ENCODE results near the gene CHST1.

The CHST1 gene, protein sequence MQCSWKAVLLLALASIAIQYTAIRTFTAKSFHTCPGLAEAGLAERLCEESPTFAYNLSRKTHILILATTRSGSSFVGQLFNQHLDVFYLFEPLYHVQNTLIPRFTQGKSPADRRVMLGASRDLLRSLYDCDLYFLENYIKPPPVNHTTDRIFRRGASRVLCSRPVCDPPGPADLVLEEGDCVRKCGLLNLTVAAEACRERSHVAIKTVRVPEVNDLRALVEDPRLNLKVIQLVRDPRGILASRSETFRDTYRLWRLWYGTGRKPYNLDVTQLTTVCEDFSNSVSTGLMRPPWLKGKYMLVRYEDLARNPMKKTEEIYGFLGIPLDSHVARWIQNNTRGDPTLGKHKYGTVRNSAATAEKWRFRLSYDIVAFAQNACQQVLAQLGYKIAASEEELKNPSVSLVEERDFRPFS

DNA sequence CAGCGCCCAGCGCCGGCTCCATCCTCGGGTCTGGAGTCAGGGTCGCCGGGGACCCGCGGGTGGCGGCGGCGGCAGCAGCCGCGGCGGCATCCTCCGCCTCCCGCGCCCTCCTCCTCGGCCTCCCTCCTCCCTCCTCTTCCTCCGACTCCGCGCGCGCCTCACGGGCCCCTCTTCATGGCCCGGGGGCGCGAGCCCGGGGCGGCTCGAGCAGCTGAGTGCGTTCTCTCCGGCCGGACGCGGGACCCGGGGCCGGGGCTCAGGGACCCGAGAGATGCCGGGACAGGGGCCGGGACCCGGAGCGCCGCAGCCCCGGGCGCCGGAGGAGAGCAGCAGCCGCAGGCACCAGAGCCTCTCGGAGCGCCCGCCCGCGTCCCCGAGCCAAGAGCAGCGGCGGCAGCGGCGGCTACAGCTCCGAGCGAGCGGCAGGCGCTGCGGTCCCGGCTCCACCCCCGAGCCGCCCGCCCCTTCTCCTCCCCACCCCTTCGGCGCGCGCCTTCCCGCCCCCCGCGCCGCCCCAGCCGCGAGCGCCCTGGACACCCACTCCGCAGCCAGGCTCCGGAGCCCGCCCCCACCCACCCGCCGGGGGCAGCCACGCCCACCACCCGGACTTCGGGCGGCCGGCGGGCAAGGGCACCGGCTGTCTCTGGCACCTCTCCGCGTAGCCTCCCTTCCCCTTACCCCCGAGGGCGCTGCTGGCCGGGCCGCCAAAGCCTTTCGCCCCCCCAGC, at the start of gene CHST1:
Gene CHST1 (minus strand): TSS at position 417 of the 727 bp plus-strand sequence. CDS start 14,699 bp downstream, outside the sequence.
- DNase-seq = peak; percentile 17

DNA sequence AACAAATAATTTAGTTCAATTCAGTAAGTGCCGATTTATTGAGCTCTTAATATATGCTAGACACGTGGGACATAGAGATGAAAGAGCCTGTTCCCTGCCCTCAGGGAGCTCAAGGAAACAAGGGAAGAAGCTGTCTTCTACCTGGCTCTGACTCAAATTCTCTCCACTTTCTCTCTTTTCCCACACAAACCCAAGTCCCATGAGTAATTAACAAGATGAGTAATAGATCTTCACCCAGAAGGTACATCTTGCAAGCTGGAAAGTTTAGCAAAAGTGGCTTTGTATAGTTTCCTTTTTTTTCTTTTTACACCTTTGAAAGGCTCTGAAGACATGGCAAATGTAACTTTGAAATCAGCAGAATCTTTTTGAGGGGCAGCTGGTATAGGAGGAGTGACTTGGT, 48.2 kb upstream of the CHST1 start:
- no peak for DNase-seq

DNA sequence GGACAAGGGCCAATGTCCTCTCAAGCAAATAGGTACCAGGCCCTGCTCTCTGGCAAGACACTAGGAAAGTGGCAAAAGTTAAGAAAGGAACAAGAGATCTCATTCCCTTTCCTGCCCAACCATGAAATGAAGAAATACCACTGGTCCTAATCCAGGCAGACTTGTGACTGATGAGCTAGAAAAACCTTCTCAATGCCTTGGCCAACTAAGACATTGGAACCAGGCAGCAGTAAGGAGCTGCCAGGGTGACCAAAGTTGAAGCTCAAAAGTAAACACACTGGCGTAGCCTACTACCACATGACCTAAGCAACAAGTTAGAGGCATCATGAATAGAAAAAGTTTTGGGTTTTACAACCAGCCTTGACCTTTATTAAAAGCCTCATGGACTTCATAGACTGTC, 45.1 kb upstream of the CHST1 start:
- DNase-seq = no peak

DNA sequence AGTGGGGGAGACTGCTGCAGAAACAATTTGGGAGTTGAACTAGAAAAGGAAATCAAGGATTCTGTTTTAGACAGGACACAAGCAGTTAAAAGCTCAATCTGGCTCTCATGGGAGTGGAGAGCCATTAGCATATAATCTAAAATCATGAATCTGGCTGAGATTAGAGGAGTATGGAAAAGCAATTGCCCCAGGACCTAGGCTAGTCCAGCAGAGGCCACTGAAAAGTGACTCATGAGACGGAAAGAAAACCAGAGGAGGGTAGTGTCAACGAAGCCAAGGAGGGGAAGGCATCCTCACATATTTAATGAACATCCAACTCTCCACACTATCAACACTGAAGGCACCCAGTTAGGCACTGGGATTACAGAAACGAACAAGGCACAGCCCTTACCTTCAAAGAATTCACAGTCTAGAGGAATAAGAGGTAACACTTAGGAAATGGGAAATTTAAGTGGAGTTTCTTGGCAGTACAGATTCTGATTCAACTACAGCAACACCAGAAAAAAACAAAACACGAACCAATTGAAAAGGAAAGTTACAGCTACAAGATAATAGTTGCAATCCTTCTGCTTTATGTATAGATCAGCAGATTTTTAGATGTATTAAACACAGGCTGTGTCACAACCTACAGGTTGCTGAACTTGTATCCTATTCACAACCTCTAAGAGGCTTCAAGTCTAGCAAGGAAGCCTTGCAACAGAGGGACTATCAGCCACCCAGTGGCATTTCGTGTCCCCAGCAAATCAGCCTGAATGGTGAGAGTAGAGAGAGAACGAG, 43.7 kb upstream of the CHST1 start:
- DNase-seq = no peak

DNA sequence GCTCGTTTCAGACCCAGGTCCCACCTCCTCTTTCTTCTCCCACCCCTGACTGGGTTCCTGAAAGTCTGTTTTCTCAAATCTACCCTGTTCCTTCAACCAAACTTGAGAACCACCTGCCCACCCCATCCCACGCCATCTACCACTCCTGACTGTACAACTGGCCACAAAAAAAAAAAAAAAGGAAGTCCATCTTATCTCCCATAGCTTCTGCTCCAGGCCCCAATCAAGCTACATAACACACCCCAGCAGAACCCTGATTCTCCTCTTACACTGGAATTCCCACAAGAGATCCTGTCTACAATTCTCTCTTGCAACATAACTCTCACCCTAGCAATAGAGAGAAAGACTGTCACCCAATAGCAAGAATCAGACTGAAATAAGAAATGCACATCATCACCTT, 39.2 kb upstream of the CHST1 start:
- DNase-seq = no peak

DNA sequence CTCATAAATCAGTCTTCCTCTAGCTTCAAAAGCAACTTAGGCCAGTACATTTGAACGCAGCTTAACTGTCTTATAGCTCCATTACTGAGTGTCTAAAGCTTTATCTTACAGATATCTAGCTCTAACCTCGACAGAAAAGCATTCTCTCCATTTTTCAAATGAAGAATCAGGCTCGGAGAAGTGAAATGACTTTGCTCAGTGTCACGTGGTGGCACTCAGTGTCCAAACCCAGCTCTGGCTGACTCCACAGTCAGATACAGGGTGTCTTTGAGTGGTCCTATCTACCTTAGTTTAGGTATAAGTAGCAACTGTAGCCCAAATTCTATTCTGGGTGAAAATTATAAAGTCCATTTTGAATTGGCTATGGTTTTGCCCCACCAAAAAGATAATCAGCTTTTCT, 38.7 kb upstream of the CHST1 start:
- no peak for DNase-seq

DNA sequence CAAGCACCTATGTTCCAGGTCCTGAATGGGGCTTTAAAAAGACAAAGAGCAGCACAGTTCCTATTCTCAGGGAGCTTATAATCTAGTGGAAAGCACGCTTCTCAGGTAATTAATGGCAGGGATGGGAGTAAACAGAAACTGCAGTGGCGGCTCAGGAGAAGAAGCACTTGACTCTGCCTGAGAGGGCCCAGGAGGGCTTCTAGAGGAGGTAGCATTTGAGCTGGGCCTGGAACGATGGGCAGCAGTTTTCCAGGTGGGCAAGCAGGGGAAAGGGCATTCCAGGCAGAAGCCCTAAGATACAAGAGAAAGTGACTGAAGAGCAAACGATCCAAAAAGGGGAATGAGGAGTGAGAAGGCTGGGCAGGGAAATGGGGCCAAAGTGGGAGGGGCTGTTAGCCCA, 37.1 kb upstream of the CHST1 start:
- DNase-seq = no peak

DNA sequence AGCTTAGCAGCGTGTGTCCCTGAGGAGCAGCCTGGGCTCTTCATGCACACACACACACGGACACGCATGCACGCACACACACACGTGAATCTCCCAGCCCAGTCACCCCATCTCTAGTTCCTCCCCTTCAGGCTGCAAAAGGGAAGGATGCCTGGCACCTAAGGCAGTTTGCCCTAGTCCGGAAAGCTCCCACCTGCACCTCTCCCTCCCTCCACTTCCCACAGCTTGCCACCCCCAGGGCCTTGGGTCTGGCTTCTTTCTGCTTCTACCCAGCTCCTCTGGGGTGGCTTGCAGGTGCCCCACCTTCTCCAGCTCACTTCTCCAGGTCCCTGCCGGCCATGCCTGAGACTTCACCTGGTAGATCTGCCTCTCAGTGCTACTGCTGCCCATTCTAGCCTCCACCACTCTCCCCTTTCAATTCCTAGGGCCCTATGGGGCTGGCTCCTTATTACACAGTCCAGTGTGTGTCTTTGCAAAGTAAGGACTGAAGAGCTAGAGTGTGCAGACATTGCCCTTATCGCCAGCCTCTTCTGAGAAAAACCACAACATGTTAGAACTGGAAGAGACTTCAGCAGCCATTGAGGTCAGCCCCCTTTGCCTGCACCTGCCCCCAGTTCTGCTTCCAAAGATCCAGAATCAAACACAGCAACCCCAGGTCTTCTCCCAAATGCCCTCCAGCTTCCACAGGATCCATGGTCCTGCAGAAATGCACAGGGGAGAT, 33.5 kb upstream of the CHST1 start:
- DNase-seq = no peak

DNA sequence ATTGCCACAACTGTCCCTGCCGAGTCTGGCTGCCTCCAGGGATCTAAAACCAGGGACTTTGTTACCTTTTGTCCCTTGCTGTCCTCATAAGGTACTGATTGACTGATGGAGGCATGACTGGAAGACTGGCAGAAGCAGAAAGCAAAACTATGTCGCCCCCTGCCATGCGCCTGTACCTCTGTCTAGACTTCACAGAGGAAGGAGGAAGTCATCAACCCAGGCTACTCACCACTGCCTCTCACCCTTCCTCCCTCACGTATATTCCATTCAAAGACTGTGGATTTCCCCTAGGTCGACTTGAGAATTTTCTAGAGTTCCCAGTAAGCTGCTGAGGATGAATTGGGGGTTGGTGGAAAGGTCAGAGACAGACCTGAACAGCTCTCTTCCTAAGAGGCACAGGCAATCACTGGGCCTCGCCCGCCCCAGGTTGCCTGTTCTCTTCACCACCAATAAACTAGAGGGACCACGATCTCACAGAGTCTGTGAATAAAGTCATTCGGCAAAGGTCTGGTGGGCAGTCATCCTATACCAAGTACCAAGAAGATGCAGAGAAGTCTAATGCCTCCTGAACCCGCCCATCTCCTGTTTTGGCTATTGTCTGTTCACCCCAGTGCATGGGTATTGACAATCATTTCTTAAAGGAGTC, 27.5 kb upstream of the CHST1 start:
- DNase-seq = no peak

DNA sequence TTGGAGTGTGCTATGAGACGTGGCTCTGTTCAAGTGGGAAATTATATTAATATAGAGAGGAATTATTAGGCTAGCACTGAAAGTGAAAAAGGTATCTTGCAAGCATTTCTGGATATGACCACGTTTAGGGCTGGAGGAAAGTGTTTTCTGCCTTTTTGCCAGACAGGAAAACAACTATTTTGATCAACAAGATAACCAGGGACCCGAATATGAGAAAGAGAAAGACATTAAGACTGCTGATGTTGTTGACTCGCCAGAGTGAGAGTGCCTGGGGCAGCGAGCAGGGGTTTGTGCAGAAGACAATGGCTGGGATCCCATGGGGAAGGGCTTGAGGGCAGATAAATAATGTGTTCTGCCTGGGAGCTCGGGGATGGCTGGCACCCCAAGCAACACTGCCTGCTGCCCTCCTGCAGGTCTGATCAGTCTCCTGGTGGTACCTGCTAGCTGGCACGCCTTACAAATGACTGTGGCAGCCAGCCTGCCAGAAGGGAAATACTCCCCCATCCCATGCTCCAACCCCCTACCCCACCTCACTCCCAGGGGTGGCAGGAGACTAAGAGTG, 23.1 kb upstream of the CHST1 start:
- DNase-seq = no peak

DNA sequence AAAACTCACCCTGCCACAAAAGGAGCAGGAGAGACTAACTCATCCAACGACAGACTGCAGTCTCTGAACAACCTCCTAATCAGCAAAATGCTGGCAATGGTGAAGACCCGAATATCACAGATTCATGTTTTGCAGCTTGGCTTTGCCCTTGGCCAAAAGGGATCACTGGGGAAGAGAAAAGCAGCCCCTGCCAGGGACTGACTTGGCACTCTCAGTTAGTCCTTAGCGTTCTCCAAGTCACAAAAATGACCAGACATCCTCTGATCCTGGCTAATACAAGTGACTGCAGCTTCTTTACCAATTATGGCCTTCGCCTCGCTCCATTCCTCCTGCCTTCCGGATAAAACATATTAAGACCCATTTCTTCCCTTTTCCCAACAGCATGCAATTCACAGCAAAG, 22.4 kb upstream of the CHST1 start:
- DNase-seq = no peak

DNA sequence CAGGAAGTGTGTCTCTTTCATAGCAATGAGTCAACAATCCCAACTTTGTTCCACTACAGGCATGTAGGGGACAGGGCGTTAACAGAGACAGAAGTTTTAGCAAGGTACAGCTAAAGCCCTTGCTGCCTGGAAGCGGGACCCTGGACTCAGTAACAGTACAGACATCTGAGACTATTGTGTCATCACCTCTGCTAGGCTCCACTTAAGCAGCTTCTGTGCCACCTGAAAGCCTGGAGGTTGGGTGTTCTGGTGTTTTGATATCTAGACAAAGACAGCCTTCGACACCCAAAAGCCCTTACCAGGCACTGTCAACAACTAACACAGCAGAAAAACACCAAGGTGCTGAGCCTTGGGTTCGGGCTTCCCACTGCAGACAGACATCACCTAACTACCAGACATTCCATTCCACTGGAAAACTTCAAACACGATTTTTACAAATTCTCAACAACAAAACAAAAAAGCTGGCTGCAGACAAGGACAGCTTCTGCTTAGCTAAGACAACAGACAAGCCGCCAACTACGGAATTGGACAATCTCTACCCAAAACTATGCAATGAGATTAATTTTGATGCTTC, 20.6 kb upstream of the CHST1 start:
- DNase-seq = no peak

DNA sequence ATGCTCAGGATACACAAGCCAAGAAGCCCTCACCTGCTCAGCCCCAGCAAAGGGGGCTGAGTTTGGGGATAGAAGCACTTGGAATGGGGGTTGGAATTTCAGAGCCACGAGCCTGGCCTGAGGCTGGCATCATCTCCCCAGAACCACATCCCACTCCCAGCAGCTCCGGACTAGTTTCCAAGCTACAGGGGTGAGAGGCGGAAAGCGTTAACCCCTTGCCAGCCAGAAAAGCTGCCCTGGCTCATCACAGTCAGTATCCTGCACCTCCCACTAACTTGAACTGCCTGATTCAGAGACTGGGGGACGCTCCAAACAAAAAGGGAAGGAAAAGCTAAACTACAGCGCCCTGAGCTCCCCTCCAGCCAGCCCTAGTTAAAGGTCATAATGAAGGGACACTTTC, 19.0 kb upstream of the CHST1 start:
- no peak for DNase-seq

DNA sequence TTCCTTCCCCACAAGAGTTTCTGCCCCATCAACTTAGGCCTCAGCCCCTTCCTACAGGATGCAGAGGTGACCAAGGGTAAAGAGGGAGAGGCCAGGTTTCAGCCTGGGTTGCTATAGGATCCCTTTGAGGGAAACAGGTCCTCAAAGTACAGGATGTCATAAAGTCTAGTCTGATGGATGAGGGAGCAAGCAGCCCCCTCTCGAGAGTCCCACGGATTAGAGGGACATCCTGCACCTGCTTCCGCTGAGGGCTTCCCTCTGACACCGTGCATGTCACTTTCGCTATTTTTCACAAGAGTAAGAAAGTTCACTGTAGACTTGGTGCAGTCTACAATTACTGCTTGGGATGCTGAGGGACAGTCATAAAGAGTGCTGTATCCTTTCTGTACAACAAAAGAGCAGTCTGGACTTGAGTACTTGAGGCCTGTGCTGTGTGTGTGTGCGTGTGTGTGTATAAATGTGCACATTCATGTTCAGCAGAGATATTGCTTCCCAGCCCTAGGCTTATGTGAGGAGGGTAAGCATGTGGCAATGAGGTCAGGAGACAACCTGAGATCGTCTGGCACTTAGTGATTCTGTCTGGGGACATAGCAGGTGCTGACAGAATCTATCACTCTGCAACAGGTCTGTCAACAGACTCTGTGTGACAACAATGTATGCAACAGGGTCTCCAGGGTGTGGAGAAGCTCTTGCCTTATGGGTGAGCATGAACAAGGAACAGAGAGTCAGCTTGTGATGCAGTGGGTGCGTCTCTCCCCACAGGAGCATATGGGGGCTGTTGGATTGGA, 18.0 kb upstream of the CHST1 start:
- DNase-seq = no peak

DNA sequence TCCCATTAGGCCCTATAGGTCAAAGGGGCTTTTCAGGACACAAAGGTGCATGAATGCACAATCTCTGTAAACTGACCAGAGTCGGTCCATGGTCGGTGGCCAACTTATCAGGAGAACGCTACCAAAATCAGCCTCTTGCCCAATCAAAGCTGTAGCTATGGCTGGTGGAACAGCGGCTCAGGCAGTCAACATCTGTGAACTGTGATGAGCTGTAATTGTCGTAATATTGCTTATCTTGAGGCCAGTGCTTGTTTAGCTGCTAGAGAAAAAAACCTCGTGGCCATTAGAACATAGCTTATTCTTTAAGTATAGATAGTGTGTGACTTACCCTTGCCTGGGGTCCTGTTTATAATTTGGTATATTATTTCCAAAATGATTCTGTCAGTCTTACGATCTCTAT, 14.4 kb upstream of the CHST1 start:
- DNase-seq = no peak

DNA sequence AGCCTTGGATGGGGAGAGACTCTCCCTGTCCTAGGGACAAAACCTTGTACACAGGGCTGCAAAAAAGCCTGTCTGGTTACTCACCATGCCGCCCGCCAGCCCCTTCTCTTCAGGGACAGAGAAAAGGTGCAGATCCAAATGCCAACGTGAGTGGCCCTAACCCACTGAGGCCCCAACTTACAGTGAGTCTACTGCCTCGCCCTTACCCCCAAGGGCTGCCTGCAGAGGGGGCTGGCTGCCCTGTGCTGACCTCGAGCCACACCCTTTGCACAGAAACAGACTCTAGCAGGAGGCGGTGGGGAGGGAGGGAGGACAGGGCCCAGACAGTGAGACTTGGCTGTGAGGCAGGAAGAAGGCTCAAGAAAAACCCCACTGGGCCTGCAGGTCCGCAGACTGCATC, 13.6 kb upstream of the CHST1 start:
- no peak for DNase-seq

DNA sequence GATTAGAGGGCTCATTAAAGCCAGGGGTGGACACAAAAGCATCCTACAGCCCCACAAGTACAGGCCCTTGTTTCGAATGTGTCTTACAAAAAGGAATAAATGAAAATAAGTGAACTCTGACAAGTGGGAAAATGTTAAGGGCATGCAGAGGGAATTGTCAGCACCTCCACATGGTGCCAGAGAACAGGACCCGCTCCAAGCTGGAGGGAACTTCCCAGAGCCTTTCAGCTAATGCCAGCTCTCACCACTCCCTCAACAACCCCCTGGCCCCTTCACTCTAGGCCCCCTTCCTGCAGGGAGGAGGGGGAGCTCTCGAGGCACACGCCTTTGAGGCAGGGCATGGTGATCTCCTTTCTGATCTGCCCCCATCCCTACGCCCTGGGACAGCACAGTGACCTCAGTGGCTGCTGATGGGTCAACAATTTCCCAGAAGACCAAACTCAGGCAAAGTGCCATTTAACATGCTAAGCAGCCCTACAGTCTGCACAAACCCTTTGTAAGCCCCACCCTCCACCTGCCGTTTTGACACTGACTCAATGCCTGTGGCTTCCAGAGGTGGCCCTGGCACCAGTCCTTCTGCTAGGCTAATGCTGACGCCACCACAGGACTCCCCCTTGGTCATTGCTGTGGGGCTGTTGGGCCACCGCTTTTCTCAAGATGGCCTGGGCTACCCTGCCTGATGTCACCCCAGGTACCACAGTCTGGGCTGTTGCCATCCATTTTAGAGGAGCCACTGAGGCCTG, 12.5 kb upstream of the CHST1 start:
- DNase-seq = no peak

DNA sequence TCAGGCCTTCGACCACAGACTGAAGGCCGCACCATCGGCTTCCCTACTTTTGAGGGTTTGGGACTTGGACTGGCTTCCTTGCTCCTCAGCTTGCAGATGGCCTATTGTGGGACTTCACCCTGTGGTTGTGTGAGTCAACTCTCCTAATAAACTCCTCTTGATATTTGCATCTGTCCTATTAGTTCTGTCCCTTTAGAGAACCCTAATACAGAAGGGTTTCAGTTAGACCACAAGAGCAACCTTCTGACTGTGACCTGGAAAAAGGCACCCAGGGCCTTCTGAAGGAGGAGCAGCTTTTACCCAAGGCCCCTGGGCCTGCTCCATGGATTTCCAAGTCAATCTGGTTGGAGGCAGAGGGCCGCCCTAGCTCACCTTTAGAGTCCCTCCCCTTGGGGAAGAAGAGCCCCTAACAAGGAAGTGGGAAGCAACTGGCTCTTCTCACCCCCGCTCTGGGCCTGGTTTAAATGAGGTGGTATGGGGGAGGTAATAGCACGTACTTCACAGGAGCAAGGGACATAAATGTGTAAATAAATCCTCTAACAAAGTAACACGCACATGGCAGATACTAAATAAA, 11.2 kb upstream of the CHST1 start:
- no peak for DNase-seq

DNA sequence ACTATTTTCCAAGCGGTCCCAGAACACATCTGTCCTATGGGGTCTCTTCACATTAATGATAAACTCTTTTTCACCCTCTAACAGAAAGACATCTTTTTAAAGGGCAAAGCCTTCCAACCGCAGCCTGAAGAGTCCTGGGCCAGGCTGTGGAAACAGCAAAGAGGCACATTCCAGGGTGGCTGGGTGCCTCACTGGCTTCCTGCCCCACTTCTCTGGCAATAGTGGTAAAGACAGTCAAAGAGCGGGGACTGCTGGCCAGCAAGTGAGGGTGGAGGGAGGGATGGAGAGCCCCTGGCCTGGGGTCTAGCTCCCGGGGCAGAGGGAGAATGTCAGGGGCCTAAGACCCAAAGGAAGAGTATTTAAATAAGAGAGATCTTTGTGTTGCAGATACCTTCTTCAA, 10.2 kb upstream of the CHST1 start:
- no peak for DNase-seq

All from RPMI8226 (cell line).